Epithelial cell of proximal tubule (primary cell): ENCODE measurements around the gene CTNNAL1. TPM values are rescaled to one million over a fixed set of nuclear protein-coding genes. Genes with fewer than 3 reads are reported as not detected.
A peak's percentile ranks its signal among the peaks of the same experiment; 100 is the strongest.

Experiments used
- DNase-seq: peaks from one replicate; pipeline ENCODE4 v3.0.0-alpha.2; 2011; ENCODE audit warnings: low read depth
- H3K4me3 ChIP-seq: 2 replicates; pipeline ENCODE4 v1.5.1; 2011; ENCODE audit warnings: low read depth, mild to moderate bottlenecking, low read length
- CTCF ChIP-seq: conservative IDR thresholded peaks from 2 replicates; pipeline ENCODE4 v1.5.1; 2012; ENCODE audit warnings: low read depth, mild to moderate bottlenecking, low read length
- total RNA-seq: library from RNA; depleted of rRNA; stranded (reverse); fragments of >200 nt; gene quantifications from 2 replicates; pipeline ENCODE4 v1.2.3, GENCODE V29; 2015

Gene CTNNAL1
- total RNA-seq, 1 donor from 2014 or later, result 182 TPM

GRCh38 chr9:109017061-109017460, 3.8 kb upstream of the CTNNAL1 start:
- H3K4me3 ChIP-seq, result no peak overlapping the region
- TF ChIP-seq CTCF, result no peak
- no peak for DNase-seq

- TF ChIP-seq CTCF, result no peak
- no peak overlapping the region for H3K4me3 ChIP-seq
- DNase-seq, result no peak
These were observed 2.8 kb upstream of the CTNNAL1 start for GRCh38 chr9:109016132-109016531.

- no peak overlapping the region for H3K4me3 ChIP-seq
- DNase-seq, result no peak
- TF ChIP-seq CTCF, result no peak
These were observed 1.4 kb upstream of the CTNNAL1 start for GRCh38 chr9:109014608-109015280.

- peak overlapping the region; percentile 57 for H3K4me3 ChIP-seq
- DNase-seq, result no peak
These were observed 644 bp upstream of the CTNNAL1 start for GRCh38 chr9:109013679-109014607.

GRCh38 chr9:109012009-109012875, 1.1 kb downstream of the CTNNAL1 start:
- DNase-seq, result peak; percentile 95

More at GRCh38 chr9:109013679-109014607, 644 bp upstream of the CTNNAL1 start:
- TF ChIP-seq CTCF, result no peak

More at GRCh38 chr9:109012009-109012875, 1.1 kb downstream of the CTNNAL1 start:
- H3K4me3 ChIP-seq, result peak overlapping the region; percentile 82
- TF ChIP-seq CTCF, result no peak
